Hematopoietic multipotent progenitor cell (in vitro differentiated cells): Measurements from ENCODE around the gene PAX4. TPM values are rescaled to one million over a fixed set of nuclear protein-coding genes. Genes with fewer than 3 reads are reported as not detected.
A peak's percentile ranks its signal among the peaks of the same experiment; 100 is the strongest.
"Not testable (repeated sequence)": the region's sequence is repeated elsewhere in the genome, so short reads cannot be mapped to it uniquely, and the experiment has no call there.

Experiments
- DNase-seq, 3 donors: peaks; one replicate each; pipeline ENCODE4 v3.0.0-alpha.2; 2011 to 2015; ENCODE audit warnings: low read depth in 2 of 3, low spot score in 2 of 3
- total RNA-seq: library from RNA; depleted of rRNA; stranded (reverse); fragments of >200 nt; gene quantifications from one replicate; pipeline ENCODE4 v1.2.3, GENCODE V29; 2012

PAX4 gene
- total RNA-seq, 1 donor: not detected

DNA sequence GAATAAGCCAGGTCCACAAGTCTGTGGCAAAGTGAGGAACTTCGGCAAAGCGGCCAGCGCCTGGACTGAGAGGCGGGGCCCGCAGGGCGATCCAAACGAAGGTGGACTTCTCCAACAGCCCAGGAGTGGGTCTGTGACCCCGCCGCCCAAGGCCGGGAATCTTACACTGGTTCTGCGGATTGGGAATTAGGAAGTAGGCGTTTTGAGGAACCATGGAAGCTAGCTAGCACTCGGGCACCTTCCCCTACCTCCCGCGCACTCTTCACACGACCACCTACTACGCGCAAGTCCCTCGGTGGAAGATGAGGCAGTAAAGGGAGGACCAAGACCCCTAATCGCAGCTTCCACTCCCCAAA is 30.3 kb downstream of the PAX4 start:
- DNase-seq: no peak

DNA sequence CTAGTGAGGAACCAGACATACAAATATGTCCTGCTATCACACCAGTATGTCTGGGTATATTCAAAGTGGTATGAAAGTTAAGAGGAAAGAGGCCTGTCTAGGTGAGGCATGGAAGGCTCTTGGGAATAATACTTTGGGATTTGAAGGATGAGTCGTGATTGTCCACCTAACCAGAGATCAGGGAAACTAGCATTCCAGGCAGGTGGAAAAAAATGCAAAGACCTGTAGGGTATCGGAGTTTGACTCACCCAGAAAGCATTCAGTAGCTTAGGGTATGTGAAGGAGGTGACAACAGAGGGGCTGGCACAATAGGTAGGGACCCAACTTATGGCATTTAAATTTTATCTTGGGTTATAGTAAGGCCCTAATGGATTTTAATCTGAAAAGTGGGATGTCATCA is 31.6 kb downstream of the PAX4 start:
- no peak for DNase-seq

DNA sequence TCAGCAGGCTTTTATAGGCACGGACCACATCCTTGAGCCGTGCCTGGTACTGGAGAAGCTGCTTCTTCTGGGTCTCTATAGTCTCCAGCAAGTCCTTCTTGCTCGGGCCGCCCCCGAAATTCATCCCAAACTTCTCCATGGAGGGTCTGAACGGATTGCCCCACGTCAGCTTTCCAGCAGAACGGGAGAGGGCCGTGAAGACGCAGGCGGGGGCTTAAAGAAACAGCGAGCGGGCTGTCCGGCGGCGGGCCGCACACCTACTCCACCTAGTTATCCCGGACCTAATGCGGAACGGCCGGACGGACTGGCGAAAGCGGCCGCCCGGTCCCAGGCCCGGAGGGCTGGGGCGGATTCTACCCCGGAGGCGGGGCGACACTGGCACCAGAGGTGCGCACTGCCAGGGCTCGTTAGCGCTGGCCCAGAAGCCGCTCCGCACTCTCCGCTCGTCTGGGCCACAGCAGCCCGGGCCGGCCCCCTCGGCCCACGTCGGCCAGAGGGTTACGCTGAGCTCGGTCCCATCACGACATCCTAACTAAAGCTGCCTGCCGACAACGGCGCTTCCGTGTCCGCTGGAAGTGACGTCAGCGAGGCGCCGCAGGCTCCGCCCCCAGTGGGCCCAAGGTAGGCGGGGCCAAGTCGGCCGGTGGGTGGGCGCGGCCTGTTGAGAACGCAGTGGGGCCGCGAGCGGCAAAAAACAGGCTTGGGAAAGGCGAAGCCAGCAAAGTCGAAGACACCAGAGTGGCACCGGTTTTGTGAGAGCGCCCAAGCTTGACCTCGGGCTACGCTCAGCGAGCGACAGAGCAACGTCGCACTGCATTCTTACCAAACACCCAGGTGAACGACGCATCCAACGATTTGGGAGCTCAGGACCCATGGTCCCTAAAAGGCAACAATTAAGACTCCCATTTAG is 32.6 kb downstream of the PAX4 start, which contains the start of gene GCC1:
Gene GCC1 (minus strand): TSS at position 553 of the 910 bp plus-strand sequence. CDS start 414 bp downstream, at position 139.
- DNase-seq: peak; percentile 84 to 93 (median 90)

DNA sequence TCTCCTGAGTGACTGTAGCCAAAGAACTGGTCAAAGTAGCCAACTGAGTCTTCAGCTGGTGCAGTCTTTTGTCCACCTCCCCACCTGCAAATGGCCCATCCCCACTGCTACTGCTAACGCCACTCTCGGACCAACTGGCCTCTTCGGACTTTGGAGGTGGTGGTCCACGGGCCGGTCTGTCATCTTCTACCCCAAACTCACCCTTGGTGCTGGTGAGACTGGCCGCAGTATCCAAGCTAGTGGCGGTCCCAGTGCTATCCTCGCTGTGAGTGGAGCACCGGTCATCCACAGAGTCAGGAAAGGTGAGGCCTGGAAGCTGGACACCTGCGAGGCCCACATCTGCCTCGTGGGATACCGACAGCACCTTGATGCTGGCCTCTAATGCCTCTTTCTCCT is 33.3 kb downstream of the PAX4 start:
- no peak for DNase-seq

DNA sequence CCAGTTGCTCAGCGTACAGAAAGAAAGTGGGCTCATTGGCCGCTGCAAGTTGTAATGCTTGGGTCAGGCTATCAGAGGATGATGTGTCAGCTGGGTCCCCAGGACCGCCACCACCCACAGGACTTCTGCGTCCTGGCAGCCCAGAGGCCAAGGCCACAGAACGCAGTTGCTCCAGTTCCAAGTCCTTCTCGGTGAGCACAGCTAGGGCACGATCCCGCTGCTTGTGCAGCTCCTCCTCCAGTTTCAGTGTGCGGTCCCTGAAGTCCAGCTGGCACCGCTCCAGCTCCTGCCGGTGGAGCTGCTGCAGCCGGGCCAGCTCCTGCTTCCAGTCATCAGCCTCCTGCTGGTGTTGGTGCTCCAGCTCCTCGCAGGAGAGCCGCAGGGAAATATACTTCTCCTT is 35.6 kb downstream of the PAX4 start:
- DNase-seq: no peak

DNA sequence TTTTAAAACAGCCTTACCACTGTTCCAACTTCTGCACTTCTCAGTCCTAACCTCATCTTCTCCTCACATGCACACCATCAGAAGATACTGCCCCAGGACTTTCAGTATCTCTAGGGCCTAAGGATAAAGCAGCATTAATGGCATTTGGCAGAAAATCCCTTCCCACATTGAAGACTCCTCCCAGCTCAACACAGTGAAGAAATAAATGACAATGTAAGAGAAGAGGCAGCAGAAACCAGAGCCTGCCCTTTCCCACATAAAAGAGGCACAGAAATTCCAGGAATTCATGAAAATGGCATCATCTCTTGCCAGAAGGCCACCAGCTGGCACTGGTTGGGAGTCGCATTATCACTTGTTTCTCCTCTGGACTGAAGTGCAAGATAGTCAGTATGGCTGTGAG is 36.2 kb downstream of the PAX4 start:
- no peak for DNase-seq

DNA sequence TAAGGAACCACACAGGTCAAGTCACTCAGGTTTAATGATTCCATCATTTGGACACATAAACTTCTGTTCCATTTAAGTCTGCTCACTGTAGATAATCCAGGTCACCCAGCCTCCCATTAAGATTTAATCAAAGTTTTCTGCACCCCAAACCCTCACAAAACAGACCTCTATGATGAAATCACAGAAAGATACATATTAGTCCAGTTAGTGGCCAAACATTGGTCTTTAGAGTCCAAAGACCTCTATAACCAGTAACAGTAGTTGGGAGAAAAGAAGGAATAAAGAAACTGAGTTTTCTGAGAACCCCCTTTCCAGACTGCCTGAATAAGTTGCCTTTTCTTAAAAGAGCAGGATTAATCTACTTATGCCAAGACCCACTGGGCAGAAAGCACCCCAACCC is 37.3 kb downstream of the PAX4 start:
- no peak for DNase-seq

DNA sequence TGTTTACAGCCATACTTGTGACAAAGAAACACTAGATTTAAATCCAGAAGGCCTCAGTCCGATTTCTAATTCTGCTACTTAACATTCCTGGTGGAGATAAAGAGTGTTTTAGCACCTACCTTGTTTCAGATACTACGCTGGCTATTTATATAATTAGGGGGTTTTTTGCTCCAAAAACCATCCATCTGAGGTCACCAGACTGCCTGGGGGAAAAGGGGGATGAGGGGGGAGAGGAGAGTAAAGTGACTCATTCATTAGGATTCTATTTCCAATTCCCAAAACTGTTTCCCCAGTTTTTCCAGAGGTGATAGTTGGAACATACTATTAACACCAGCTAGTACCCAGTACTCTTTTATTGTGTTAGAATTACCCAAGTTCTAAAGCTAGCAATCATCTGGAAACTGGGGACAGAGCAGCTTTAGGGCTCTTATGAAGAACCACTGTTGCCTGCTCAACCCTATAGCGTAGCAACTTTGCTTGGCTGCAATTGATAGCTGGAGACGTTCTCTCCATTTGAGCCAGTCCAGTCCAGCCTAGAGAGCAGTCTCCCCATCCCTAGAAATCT is 39.1 kb downstream of the PAX4 start:
- DNase-seq: no peak

DNA sequence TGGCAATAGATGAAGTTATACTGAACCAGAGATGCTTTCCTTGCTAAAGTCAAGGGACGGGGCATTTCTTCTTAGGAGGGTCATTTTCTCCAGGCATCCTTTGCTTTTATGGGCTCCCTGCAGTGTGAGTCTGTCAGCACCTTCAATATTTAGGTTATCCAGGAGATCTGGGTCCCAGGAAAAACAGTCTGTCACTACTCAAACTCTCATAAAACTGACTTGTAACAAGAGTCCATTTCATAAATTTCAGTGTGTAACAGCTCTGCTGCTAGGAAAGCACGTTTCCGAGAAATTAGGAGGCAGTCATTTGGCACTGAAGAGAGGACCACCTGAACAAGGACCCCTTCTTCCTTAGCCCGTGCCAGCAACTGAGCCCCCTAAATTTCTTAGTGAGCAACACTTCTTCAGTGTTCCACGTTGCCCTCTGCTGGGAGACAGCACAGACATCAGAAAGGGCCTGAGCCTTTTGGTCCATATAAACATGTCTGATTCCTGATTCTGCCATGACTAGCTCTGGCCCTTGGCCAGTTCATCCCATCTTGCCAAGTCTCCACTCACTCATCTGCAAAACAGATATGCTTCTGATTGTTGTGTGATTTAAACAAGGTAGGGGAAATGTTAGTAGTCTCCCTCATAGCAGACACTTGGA is 39.8 kb downstream of the PAX4 start:
- DNase-seq: no peak

DNA sequence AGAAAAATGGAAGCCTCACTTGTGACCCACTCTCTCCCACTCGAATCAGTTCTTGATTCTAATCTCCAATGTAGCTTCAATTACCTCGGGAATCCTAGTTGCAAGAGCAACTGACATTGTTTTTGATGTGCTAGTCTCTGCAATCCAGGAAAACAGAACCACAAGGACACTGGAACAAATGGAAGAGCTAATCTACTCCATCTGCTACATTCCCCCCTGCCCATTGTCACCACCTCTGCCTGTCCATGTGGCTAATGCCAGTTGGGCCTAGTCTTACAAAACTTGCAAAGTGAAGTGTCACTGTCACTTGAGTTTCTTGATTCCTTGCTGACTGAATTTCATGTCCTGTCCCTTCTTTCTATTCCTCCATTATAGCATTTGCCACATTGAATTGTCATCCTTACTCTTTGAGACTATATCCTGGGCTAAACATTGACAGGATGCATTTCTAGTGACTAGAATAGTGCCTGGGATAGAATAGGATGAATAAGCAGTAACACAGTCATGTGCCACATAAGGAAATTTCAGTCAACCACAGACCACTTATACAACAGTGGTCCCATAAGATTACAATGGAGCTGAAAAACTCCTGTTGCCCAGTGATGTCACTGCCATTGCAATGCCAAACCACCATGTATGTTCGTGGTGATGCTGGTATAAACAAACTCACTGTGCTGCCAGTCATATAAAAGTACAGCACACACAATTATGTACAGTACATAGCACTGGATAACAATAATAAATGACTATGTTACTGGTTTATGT is 46.0 kb downstream of the PAX4 start:
- DNase-seq: no peak

DNA sequence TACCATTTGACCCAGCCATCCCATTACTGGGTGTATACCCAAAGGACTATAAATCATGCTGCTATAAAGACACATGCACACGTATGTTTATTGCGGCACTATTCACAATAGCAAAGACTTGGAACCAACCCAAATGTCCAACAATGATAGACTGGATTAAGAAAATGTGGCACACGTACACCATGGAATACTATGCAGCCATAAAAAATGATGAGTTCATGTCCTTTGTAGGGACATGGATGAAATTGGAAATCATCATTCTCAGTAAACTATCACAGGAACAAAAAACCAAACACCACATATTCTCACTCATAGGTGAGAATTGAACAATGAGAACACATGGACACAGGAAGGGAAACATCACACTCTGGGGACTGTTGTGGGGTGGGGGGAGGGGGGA is 49.9 kb downstream of the PAX4 start:
- DNase-seq: not testable (repeated sequence)

DNA sequence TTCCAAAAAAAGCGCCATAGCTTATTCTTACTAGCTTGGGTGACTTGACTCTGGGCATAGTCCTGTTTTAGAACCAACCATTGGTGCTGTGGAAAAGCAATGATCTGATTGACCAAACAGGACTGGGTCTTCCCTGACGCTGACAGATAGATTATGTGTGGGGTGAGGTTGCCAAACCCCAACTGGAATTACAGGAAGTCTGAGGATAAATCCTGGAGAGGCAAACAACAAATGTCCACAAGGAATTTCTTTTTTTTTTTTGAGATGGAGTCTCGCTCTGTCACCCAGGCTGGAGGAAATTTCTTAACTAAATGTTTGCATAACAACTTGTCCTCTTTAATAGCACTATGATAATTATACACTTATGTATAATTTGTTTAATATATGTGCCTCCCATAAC is 51.7 kb downstream of the PAX4 start:
- no peak for DNase-seq

Other genes with a start within 250 kb of the PAX4 start
- gene ZNF800, start 225.4 kb downstream of the PAX4 start, total RNA-seq: 15.6 TPM
- 21.3 TPM for gene GCC1, start 32.5 kb downstream of the PAX4 start, total RNA-seq
- 176 TPM for gene ARF5, start 29.7 kb downstream of the PAX4 start, total RNA-seq
- gene FSCN3, start 24.4 kb downstream of the PAX4 start, total RNA-seq: 3.0 TPM
- gene SND1, start 34.1 kb upstream of the PAX4 start, total RNA-seq: 165 TPM